HG02970 (cell line): ENCODE data around the gene C6orf120.

Source experiments
- ATAC-seq: cut with Tn5 transposase; IDR thresholded peaks from one replicate; pipeline ENCODE4 v1.9.1; 2021; ENCODE audit warnings: mild to moderate bottlenecking, moderate library complexity, moderate number of reproducible peaks; ENCODE audit not compliant: unreplicated experiment, low FRiP score

C6orf120 gene

GRCh38 chr6:169723991-169724493 lies 22.1 kb downstream of the C6orf120 start:
- ATAC-seq = peak; percentile 51

GRCh38 chr6:169724494-169725124 lies 22.7 kb downstream of the C6orf120 start, which contains the start of gene PHF10:
Gene PHF10 (minus strand): TSS chr6:169724500. CDS start chr6:169723931, 569 bp downstream.
- peak; percentile 36 for ATAC-seq

- ATAC-seq = peak; percentile 5
Observed at GRCh38 chr6:169725125-169726048, 23.5 kb downstream of the C6orf120 start.

GRCh38 chr6:169726049-169726400 lies 24.1 kb downstream of the C6orf120 start:
- ATAC-seq = no peak

GRCh38 chr6:169726963-169727362 lies 25.0 kb downstream of the C6orf120 start:
- ATAC-seq = no peak

GRCh38 chr6:169729961-169730360 lies 28.0 kb downstream of the C6orf120 start:
- no peak for ATAC-seq

GRCh38 chr6:169738204-169738975 lies 36.5 kb downstream of the C6orf120 start:
- no peak for ATAC-seq

- no peak for ATAC-seq
Observed at GRCh38 chr6:169738976-169739529, 37.1 kb downstream of the C6orf120 start.

- no peak for ATAC-seq
Observed at GRCh38 chr6:169741344-169741743, 39.4 kb downstream of the C6orf120 start.

GRCh38 chr6:169745405-169745804 lies 43.5 kb downstream of the C6orf120 start:
- no peak for ATAC-seq

- ATAC-seq = no peak
Observed at GRCh38 chr6:169746556-169746955, 44.6 kb downstream of the C6orf120 start.

GRCh38 chr6:169751242-169752073 lies 49.5 kb downstream of the C6orf120 start, which contains the start of the genes DYNLT2 and ERMARD:
Gene DYNLT2 (minus strand): TSS chr6:169751572. CDS start chr6:169751458, 114 bp downstream.
Gene ERMARD (plus strand): TSS chr6:169751622. CDS start chr6:169751658, 36 bp downstream.
- peak; percentile 94 for ATAC-seq

GRCh38 chr6:169752074-169752623 lies 50.2 kb downstream of the C6orf120 start:
- no peak for ATAC-seq
